Ramos (cell line): ENCODE measurements around the gene CATSPER3.

Experiments
- in situ Hi-C: fragments of 300-500 bp; cut with MboI; formaldehyde crosslinking; loops from one replicate; pipeline ENCODE4 v1.14.3; 2022; ENCODE audit warnings: low sequenced_read_pairs; ENCODE audit not compliant: unreplicated experiment

Gene CATSPER3

DNA sequence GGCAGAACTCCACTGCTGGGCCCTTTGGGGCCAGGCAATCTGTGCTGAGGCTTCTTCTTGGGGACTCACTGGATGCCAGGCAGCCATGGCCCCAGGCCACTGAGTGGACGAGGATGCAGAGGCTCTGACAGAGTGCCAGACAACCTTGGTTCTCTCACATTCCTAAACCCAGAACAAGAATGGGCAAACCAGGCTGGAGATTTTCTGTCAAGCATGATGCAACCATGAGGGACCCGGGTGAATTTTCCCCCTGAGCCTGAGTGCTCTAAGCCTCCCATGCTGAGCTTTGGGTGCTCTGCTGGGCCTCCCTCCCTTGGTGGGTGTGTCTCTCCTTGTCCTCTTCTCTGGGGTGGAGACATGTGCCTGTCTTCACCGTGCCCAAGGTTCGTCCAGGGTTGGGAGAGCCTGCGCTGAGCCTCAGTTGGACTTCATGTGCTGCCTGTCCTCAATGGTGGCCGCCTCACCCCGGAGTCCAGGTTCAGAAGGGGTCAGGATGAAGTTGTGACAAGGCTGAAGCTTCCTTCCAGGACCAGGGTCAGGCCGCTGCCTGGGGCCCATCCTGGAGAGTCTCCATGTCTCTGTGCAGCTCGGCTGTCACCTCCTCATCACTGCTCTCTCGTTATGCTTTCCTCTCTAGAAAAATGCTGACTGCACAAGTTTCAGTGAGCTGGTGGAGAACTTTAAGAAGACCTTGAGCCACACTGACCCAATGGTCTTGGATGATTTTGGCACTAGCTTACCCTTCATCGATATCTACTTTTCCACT lies 42.2 kb downstream of the CATSPER3 start:
- in situ Hi-C loops: no loop called here

DNA sequence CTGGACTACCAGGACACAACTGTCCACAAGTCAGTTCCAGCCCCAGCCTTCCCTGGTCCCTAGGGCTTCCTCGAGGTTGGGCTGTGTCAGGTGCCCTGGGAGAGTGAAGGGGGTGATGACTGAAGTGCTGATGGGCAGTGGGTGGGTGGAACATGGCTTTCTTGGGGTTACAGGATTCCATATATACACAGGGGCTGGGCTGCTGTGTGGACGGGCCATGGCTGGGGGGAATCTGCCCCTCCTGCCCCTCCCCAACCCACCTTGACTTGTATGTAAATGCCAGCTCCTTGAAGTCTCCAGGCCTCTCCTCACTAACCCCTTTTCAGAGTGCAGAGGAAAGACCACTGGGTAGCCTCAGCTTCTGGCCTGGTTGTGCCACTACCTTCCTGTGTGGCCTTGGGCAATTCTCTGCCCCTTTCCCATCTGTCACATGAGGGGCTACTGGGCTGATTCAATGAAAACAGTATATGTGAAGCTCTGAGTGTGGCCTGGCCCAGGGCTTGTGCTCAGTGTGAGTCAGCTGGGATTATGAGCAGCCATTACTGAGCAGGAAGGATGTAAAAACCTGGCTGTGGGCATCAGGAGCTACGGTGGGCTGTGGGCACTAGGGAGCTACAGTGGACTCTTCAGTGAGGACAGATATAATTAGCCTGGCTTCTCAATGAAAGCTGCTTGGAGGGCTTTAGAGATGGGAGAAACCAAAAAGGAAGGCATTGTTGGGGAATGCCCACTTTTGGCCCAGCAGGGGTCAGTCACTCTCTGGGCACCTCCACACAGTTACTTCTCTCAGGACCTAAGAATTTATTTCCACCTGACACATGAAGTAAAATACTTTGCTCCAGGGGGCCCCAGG lies 43.0 kb downstream of the CATSPER3 start:
- in situ Hi-C loops: no loop called here

DNA sequence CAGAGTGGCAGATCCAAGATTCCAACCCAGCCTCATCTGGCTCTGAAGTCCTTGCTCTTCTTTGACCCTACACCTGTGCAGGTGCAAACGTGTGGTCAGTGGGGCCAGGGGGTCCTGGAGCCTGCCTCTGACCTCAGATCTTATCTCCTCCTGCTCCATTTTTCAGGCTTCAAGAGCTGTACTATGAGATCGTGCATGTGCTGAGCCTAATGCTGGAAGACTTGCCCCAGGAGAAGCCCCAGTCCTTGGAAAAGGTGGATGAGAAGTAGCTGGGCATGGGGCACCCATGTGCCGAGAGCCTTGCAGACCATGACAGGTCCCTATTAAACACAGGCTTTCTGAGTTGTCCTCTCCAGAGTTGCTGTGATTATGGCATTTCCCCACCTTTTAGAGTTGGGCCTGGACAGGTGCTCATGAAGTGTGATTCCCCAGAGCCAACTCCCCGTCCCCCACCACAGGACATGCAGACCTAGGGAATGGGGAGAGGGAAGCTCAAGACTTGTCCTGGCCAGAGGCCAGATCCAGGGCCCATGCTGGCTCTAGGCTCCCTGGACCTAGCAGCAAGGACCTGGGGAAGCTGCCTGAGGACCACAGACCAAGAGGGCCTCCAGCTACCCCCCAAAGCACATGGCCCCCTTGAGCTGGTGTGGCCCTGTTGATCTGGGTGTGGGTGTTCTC lies 43.8 kb downstream of the CATSPER3 start:
- in situ Hi-C loops: no loop called here

DNA sequence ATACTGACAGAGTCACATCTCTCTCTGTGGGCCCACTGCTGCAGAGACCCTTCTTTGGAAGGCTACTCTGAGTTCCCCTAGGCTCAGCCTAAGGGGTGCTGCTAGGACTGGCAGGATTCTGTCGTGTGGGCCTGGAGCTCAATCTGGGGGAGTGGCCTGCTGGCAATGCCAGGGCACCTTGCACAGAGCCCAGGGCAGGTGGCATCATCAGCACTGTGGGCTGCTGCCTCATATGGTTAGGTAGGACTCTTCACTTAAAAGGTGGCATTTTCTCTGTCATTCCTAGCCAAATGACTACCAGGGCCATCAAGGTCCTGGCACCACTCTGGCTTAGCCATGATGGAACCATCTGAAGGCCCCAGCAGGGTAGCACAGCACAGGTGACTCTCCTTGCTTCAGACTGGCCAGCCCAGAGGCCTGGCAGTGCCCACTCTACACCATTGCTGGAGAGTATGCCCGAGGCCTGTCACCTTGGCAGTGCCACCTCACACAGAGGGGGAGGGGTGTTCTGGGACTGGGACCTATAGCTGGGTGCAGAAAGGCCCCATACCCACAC lies 44.4 kb downstream of the CATSPER3 start:
- in situ Hi-C loops: no loop called here

- in situ Hi-C loops: no loop called here
Observed at GRCh38 chr5:135012951-135013391, 45.3 kb downstream of the CATSPER3 start.

- in situ Hi-C loops: no loop called here
Observed at GRCh38 chr5:135013445-135013844, 45.7 kb downstream of the CATSPER3 start.

DNA sequence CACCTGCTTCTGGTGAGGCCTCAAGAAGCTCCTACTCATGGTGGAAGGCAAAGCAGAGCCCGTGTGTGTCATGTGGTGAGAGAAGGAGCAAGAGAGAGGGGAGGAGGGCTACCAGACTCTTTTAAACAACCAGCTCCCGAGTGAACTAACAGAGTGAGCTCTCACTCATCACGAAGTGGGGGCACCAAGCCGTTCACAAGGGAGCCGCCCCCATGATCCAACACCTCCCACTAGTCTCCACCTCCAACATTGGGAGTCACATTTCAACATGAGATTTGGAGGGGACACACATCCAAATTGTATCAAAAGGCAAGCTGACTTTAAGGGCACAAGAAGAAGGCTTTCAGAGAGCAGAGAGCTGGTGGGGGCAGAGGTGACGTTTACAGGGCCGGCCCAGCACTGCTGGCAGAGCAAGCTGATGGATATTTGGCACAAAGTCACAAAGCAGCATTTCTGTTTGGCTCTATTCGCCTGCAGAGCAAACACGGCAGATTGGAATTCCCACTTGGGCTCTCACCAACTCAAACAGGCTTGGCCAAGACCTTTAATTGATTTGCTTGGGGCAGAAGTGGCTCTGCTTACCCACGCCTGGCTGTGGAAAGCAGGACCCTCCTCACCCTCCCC lies 46.4 kb downstream of the CATSPER3 start:
- in situ Hi-C loops: no loop called here

- in situ Hi-C loops: loop anchor here (5.0 kb wide), 1 partner anchor 181 kb away; no protein-coding TSS in a partner anchor
Observed at GRCh38 chr5:135015942-135016341, 48.2 kb downstream of the CATSPER3 start.

DNA sequence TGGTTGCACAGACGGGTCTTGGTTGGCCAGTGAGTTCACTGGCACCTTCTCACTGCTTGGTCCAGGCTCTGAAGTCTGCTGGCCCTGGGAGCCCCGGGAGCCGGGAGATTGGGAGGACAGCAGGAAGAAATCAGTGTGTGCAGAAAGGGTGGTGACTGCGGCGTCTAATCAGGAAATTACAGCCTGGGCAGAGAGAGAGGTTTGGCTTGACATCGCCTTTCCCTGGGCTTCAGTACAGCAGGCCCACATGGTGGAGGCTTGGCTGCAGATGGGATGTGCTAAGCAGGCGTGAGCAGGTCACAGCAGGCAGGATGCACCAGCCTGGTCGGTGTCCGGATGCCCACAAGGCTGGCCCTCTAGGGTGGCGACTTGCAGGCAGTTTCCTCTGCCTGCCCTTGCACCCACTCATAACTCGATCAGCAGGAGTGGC lies 49.2 kb downstream of the CATSPER3 start:
- in situ Hi-C loops: loop anchor here (5.0 kb wide), 1 partner anchor 180 kb away; no protein-coding TSS in a partner anchor

DNA sequence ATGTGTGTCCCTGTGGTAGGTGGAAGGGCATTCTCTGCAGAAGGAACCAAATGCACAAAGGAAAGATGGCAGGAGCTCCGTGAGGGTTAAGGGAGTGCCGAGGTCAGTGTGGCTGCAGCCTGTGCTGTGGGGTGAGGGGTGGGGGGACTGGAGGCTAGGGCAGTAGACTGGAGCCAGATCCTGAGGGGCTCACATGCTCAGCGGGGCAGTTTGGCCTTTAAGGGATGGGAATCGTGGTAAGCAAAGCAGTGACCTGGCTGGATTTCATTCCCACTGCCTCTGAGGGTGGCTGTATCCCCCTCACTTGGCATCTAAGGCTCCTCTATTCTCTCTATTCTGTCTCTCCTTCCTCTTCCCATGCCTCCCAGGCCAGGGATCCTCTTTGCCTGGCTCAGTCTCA lies 50.8 kb downstream of the CATSPER3 start:
- in situ Hi-C loops: loop anchor here (5.0 kb wide), 1 partner anchor 179 kb away; no protein-coding TSS in a partner anchor

GRCh38 chr5:135019314-135019713 lies 51.6 kb downstream of the CATSPER3 start:
- in situ Hi-C loops: loop anchor here (5.0 kb wide), 1 partner anchor 178 kb away; no protein-coding TSS in a partner anchor

DNA sequence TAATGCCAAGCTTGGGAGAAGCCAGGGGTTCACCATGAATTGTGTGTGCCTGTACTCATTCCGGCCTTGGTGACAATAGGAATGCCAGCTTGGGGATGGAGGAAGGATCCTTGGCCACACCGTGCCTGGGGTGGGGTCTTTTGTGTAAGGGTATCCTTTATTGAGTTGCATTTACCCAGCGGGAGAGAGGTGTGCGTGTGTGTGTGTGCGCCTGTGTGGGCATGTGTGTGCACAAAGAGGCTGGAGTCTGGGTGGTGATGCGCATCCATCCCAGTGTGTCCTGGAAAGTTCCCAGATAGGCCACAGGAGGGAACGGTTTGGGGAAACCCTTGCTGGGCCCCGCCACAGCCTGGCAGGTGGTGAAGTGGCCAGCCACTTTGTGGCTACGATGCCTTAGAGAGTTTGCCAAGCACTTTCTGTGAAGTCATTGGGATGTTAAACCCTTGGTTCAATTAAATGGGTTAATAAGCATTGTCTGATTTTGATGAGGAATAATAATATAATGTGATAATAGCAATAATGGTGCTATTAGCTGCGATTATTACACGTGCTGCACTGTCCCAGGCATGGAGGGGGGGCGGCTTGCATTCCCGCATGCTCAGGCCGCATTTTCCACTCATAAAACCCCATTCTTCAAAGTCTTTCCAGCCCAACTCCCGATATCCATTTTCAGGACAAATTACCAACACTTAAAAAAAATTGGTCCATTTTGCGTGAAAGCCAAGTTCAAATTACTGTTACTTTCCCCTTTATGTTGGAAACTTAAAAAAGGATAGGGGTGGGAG lies 52.6 kb downstream of the CATSPER3 start:
- in situ Hi-C loops: no loop called here

GRCh38 chr5:135024956-135025729 lies 57.4 kb downstream of the CATSPER3 start:
- in situ Hi-C loops: no loop called here

DNA sequence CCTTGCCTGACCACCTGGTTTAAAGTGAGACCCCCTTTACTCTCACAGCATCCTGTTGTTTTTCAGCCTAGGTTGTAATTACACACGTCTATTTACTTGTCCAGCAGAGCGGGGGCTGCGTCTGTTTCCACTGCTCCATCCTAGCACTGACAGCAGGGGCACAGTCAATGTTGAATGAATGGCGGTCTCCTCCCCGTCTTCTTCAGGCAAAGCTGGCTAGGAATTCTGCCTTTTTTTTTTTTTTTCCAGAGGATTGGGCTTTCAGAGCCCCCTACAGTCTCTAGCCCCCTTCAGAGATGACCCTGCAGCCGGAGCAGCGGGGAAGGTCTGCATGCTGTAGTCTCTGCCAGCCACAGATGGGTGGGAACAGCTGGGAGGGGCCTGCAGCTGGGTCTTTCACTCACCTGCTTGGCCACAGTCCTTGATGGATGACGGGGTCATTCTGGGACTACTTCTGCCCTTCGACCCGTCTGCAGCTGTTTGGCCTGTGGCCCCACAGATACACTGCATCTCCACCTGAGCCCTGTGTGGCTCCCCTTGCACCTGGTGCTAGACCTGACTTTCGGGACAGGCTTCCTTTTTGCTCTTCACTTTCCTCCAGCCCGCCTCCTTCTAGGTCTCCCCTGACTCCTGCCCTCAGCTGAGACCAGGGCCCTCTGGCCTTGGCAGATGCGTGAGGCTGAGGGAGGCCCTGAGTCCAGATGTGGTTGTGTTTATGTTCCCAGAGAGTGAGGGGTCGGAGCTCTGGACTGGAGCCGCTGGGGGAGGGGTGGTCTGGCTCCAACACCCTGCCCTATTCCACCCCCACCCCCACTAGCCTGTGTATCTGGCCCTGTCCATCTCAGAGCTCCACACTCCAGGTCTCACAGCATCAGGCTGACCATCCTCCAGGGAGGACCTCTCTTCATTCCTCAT lies 58.3 kb downstream of the CATSPER3 start:
- in situ Hi-C loops: no loop called here

- in situ Hi-C loops: no loop called here
Observed at GRCh38 chr5:135026645-135027265, 59.0 kb downstream of the CATSPER3 start.

DNA sequence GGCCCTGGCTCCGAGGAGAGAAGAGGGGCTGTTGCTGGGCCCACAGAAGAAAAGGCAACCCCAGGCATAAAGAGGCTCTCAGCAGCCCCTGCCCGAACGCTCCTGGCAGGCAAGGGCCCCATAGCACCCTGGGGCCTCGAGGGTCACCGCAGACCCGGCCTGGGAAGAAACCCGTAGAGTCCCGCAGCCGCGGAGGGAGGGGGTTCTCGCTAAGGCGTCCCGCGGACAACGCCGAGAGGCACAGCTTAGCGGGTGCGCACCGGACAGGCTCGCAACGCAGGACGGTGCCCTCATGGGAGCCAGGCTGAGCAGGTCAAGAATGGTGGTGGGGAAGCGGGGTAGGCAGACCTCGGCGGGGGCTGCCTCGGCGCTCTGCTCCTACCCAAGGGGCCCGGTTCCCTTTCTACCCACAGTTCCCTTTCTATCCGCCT lies 59.6 kb downstream of the CATSPER3 start:
- in situ Hi-C loops: no loop called here
